RPMI7951 (cell line): ENCODE results near the gene SPRR1B. TPM values are rescaled to one million over a fixed set of nuclear protein-coding genes. Genes with fewer than 3 reads are reported as not detected.
"Not testable (repeated sequence)": the region's sequence is repeated elsewhere in the genome, so short reads cannot be mapped to it uniquely, and the experiment has no call there.

Experiments used
- DNase-seq: peaks from one replicate; pipeline ENCODE4 v3.0.0-alpha.2; 2012; ENCODE audit warnings: low read depth
- total RNA-seq: library from RNA; depleted of rRNA; stranded (reverse); fragments of >200 nt; shearing (Covaris generic); gene quantifications from 2 replicates; pipeline ENCODE4 v1.2.3, GENCODE V29; 2014; rRNA removed

Gene SPRR1B
- total RNA-seq, 1 experiment from 2014 or later, result not detected

- no peak for DNase-seq
Observed at GRCh38 chr1:153040950-153041631, 10.1 kb downstream of the SPRR1B start, which contains the start of gene SPRR2D. Gene SPRR2D (minus strand): TSS chr1:153041120. CDS start chr1:153040346, 774 bp downstream.

GRCh38 chr1:153049211-153049610 lies 18.2 kb downstream of the SPRR1B start:
- no peak for DNase-seq

- not testable (repeated sequence) for DNase-seq
Observed at GRCh38 chr1:153056111-153056510, 25.1 kb downstream of the SPRR1B start.

- no peak for DNase-seq
Observed at GRCh38 chr1:153057375-153057774, 26.4 kb downstream of the SPRR1B start, which contains the start of gene SPRR2A. Gene SPRR2A (minus strand): TSS chr1:153057512. CDS start chr1:153056735, 777 bp downstream.

- DNase-seq, result no peak
Observed at GRCh38 chr1:153058154-153058553, 27.2 kb downstream of the SPRR1B start.

GRCh38 chr1:153058826-153059784 lies 28.1 kb downstream of the SPRR1B start:
- DNase-seq, result peak; percentile 1

GRCh38 chr1:153070243-153070642 lies 39.2 kb downstream of the SPRR1B start:
- DNase-seq, result no peak

- no peak for DNase-seq
Observed at GRCh38 chr1:153071511-153071910, 40.5 kb downstream of the SPRR1B start, which contains the start of gene SPRR2B. Gene SPRR2B (minus strand): TSS chr1:153071611. CDS start chr1:153070839, 772 bp downstream.

- no peak for DNase-seq
Observed at GRCh38 chr1:153072806-153073726, 42.1 kb downstream of the SPRR1B start.

- DNase-seq, result peak; percentile 36
Observed at GRCh38 chr1:153081736-153082135, 50.7 kb downstream of the SPRR1B start.

Other genes starting within 250 kb of the SPRR1B start
- not detected in 2 replicates for gene LCE1E, start 244.9 kb upstream of the SPRR1B start, total RNA-seq
- not detected in 2 replicates for gene LCE1D, start 234.5 kb upstream of the SPRR1B start, total RNA-seq
- gene LCE1C, start 224.6 kb upstream of the SPRR1B start, total RNA-seq, result not detected in 2 replicates
- gene LCE1B, start 219.2 kb upstream of the SPRR1B start, total RNA-seq, result not detected in 2 replicates
- gene LCE1A, start 203.7 kb upstream of the SPRR1B start, total RNA-seq, result not detected in 2 replicates
- not detected in 2 replicates for gene LCE6A, start 188.3 kb upstream of the SPRR1B start, total RNA-seq
- not detected in 2 replicates for gene LCE7A, start 171.2 kb upstream of the SPRR1B start, total RNA-seq
- not detected in 2 replicates for gene SMCP, start 152.9 kb upstream of the SPRR1B start, total RNA-seq
- gene IVL, start 122.7 kb upstream of the SPRR1B start, total RNA-seq, result not detected in 2 replicates
- not detected in 2 replicates for gene SPRR5, start 84.0 kb upstream of the SPRR1B start, total RNA-seq
- gene SPRR4, start 60.6 kb upstream of the SPRR1B start, total RNA-seq, result not detected in 2 replicates
- not detected in 2 replicates for gene SPRR1A, start 47.1 kb upstream of the SPRR1B start, total RNA-seq
- gene SPRR3, start 29.5 kb upstream of the SPRR1B start, total RNA-seq, result not detected in 2 replicates
- not detected in 2 replicates for gene SPRR2D, start 9.9 kb downstream of the SPRR1B start, total RNA-seq
- gene SPRR2A, start 26.3 kb downstream of the SPRR1B start, total RNA-seq, result not detected in 2 replicates
- gene SPRR2B, start 40.4 kb downstream of the SPRR1B start, total RNA-seq, result not detected in 2 replicates
- not detected in 2 replicates for gene SPRR2E, start 63.3 kb downstream of the SPRR1B start, total RNA-seq
- not detected in 2 replicates for gene SPRR2F, start 82.3 kb downstream of the SPRR1B start, total RNA-seq
- gene SPRR2G, start 119.7 kb downstream of the SPRR1B start, total RNA-seq, result not detected in 2 replicates
- gene LELP1, start 172.2 kb downstream of the SPRR1B start, total RNA-seq, result not detected in 2 replicates
- gene PRR9, start 186.4 kb downstream of the SPRR1B start, total RNA-seq, result not detected in 2 replicates
- gene LORICRIN, start 228.5 kb downstream of the SPRR1B start, total RNA-seq, result not detected in 2 replicates